Measurements from ENCODE around the gene NEK7. TPM values are rescaled to one million over a fixed set of nuclear protein-coding genes. Genes with fewer than 3 reads are reported as not detected.
"Not testable (repeated sequence)": the region's sequence is repeated elsewhere in the genome, so short reads cannot be mapped to it uniquely, and the experiment has no call there.

The NEK7 gene
- total RNA-seq, 1 donor from 2014 or later: 103 TPM

DNA sequence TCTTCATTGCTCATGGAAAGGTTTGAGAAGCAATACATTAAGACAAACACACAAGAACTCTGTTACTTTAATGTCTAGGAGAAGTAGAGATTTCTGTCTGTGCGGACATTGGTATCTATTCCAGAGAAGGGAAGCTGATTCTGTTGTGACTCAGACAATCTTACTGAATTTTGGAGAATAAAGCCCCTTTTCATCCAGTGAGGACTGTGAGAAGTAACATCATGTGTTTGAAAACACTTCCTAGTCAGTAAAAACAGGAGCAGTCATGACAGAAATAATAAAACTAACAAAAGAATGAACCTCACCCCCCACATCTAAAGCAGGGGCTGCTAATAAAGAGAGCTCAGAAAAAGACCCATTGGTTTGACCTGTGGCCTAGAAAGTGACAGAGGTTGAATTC, 46.6 kb downstream of the NEK7 start:
- DNase-seq (ENCODE audit: low spot score): no peak

GRCh38 chr1:198205016-198205684, 48.4 kb downstream of the NEK7 start:
- no peak for DNase-seq (ENCODE audit: low spot score)

GRCh38 chr1:198206292-198206691, 49.5 kb downstream of the NEK7 start:
- DNase-seq (ENCODE audit: low spot score): no peak

DNA sequence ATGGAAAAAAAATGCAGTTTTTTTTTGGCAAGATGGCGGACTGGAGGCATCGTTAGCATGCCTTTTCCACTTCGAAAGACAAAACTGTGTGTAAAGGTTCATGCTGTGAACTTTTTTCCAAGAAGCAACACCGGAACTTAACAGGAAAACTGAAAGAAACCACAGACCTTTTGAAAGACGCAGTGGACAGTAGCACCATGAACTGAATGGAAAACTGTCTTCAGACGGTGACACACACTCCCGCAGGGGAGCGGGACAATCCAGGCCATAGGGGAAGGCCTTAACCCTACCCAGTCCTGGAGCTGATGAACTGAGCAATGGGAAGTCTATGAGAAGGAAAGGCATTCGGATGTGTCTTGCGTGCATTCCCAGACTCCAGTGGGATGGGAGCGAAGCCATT, 54.9 kb downstream of the NEK7 start:
- no peak for DNase-seq (ENCODE audit: low spot score)

GRCh38 chr1:198212126-198212525, 55.3 kb downstream of the NEK7 start:
- DNase-seq (ENCODE audit: low spot score): no peak

DNA sequence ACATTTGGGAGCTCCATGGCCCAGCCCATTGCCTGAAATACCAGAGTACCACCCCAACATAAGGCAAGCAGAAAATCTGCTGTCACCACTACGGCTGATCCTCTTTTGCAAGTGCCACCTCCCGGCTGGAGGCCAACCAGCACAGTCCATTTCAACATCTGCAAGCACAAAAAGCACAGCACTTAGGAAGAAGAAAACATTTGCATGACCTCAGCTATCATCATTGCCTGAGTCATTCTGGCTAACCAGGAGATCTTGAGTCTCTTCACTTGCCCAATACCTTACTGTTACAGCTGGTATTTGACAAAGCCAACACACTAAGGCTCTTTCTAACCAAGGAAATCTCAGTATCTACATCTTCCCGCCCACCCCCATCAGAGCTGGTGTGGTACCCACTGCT, 55.9 kb downstream of the NEK7 start:
- DNase-seq (ENCODE audit: low spot score): no peak

DNA sequence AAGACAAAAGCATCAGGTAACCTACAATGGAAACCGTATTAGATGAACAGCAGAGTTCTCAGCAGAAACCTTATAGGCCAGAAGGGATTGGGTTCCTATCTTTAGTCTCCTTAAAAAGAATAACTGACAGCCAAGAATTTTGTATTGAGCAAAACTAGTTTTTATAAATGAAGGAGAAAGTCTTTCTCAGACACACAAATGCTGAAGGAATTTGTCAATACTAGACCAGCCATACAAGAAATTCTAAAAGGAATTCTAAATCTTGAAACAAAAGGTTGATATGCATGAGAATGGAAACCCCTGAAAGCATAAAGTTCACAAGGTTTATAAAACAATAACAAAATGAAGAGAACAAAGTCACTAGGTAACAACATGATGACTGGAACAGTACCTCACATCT, 58.1 kb downstream of the NEK7 start:
- no peak for DNase-seq (ENCODE audit: low spot score)

DNA sequence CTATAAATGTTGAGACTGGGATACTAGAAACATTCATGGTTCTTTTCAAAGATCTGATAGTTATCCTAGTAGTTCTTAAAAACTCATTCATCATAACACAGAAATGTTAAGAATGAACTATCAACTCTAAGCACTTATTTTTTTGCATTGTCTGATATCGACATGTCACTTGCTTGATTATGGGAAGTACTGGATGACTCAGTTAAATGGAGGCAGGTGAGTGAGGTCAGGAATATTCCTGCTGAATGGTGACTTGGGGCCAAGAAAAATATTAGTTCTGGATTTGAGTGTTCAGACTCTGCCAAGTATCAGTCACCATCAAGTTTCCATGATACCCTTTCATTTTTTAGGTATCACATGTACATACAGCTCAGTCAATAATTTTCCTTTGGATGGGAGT, 63.6 kb downstream of the NEK7 start:
- no peak for DNase-seq (ENCODE audit: low spot score)

GRCh38 chr1:198227010-198227409, 70.2 kb downstream of the NEK7 start:
- DNase-seq (ENCODE audit: low spot score): not testable (repeated sequence)

DNA sequence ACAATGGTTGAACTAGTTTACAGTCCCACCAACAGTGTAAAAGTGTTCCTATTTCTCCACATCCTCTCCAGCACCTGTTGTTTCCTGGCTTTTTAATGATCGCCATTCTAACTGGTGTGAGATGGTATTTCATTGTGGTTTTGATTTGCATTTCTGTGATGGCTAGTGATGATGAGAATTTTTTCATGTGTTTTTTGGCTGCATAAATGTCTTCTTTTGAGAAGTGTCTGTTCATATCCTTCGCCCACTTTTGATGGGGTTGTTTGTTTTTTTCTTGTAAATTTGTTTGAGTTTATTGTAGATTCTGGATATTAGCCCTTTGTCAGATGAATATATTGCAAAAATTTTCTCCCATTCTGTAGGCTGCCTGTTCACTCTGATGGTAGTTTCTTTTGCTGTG, 70.7 kb downstream of the NEK7 start:
- DNase-seq (ENCODE audit: low spot score): not testable (repeated sequence)

GRCh38 chr1:198228925-198229324, 72.1 kb downstream of the NEK7 start:
- no peak for DNase-seq (ENCODE audit: low spot score)

GRCh38 chr1:198231779-198232178, 75.0 kb downstream of the NEK7 start:
- no peak for DNase-seq (ENCODE audit: low spot score)

DNA sequence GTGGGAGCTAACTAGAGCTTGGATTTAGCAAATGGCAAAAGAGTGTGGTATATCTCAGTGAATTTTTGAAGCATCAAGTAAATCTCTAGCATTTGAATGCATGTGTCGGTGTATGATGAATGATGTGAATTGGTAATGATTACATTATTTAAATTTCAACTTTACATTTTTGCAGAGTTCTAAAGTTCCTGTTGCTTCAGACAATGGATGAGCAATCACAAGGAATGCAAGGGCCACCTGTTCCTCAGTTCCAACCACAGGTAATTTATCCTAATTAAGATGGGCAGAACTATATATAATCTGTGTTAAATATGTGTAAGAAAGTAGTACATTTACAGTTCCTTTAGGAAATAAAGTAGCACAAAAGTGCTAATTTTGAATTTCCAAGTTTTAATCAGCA, 75.6 kb downstream of the NEK7 start:
- no peak for DNase-seq (ENCODE audit: low spot score)

DNA sequence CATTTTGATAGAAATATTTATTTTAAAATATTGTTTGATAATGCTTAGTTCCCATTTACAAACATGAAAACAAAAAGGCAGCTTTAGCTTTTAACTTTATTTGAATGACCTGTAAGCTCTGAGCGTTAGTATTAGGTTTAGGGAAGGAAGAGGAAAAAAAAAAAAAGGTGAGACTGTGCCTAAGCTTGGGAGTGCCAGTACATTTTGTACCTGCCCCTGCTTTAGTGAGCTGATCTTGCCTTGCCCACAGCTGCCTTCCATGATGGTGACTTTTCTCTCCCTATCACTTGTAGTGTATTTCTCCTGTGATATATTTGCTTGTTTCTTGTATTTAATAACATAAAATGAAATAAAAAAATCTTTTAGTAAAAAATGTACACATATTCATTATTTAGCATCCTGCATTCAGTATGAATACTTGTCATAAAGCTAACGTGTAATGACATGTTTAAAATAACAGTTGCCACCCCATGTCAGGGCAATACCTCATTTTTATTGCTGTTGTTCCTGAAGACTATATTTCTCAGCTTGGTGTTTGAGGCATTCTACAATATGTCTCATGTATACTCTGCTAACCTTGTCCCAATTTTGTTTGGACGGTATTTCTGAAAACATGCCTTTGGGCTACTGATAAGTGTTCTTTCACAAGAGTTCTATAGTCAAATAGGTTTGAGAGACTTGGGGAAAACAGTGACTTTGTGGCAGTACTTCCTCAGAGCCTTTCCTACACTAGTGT, 76.3 kb downstream of the NEK7 start:
- no peak for DNase-seq (ENCODE audit: low spot score)

DNA sequence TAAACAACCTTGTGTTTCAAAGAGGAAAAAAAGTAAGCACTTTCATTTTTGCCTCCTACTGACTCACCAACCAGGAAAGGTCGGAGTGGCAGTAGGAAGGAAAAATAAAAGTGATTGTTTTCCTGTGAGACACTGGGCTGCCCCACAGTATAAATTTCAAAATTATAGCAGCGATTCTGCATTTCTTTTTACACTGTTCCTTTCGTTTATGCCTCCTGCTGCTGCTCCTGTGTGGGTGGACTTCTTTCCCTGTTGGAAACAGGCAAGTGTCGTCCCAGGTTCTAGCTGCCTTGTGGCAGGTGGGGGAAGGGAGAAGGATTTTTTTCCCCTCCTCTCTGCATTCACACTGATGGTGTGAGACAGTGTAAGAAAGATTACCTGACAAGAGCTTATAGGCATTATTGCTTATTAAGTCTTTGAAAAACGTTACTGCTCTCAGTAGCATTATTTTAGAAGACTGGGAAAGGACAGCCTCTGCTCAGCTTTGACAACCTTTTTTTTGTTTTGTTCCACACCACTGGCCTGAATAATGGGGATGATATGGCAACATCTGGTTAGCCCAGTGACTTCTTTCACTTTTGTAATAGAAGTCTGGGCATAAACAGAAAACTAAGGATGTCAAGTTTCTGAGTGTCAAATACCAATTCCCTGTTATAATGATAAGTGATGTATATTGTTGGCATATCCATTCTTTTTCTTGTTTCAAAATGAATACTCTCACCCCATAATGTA, 77.9 kb downstream of the NEK7 start:
- no peak for DNase-seq (ENCODE audit: low spot score)

DNA sequence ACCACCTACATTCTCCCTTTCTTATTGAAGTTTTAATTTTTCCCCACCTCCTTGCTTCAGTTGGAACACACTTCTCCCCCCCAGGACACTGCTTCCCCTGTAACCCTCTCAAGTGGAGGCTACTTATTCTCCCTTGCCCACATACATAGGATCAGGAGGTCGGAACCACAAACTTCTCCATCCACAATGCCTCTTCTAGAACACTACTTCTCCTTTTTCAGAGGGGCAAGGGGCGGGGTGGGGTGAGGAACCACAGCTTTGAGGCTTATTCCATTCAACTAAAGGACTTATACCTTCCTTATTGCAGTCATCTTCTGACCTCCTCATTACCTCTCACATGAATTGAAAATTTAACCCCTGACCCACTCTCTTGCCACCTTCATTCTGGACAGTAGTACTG, 81.3 kb downstream of the NEK7 start:
- DNase-seq (ENCODE audit: low spot score): no peak

GRCh38 chr1:198241553-198241952, 84.8 kb downstream of the NEK7 start:
- no peak for DNase-seq (ENCODE audit: low spot score)

GRCh38 chr1:198244772-198245171, 88.0 kb downstream of the NEK7 start:
- no peak for DNase-seq (ENCODE audit: low spot score)

DNA sequence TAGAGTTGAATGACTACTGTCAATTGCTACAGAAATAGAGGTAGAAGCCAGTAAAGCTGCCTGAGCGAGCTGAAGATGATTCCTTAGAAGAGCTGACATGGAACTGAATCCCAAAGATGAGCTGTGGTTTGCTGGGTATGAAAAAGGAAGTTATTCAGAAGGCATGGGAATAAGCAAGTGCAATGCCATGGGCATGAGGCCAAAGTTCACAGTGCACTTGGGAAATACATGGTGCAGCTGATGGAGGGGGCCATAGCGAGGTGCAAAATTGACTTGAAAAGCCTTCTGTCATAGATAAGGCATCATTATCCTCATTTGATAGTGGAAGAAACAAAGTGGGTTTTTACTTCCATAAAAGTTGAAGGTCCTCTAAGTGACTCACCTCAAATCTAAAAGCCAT, 88.6 kb downstream of the NEK7 start:
- DNase-seq (ENCODE audit: low spot score): no peak

GRCh38 chr1:198246337-198246736, 89.5 kb downstream of the NEK7 start:
- no peak for DNase-seq (ENCODE audit: low spot score)

GRCh38 chr1:198253259-198253658, 96.5 kb downstream of the NEK7 start:
- DNase-seq (ENCODE audit: low spot score): no peak

GRCh38 chr1:198253668-198254067, 96.9 kb downstream of the NEK7 start:
- DNase-seq (ENCODE audit: low spot score): no peak

Data from mesenteric fat pad (tissue), 1 donor.